Stimulated activated naive B cell treated with anti-CD40 and anti-IgM and Interleukin-4, amounts not matched to agents 10 μg/mL and 1 μg/mL and 100 μg/mL, for 72 hours (primary cell): Measurements from ENCODE around the gene SPTLC1.
"Not testable (repeated sequence)": the region's sequence is repeated elsewhere in the genome, so short reads cannot be mapped to it uniquely, and the experiment has no call there.

Source experiments
- ATAC-seq, 2 donors: fragments of 150-1000 bp; cut with Tn5 transposase; replicated peaks; 2 replicates each; pipeline ENCODE4 v1.10.0; 2021; ENCODE audit warnings: moderate library complexity in 1 of 2
- DNase-seq: peaks from one replicate; pipeline ENCODE4 v3.0.0; 2021
- H3K27ac Mint-ChIP-seq: one replicate; pipeline ENCODE4 v1.8.0; 2022; ENCODE audit warnings: mild to moderate bottlenecking, mixed read lengths
- H3K27me3 Mint-ChIP-seq, 2 donors: one replicate each; pipeline ENCODE4 v1.8.0; 2022; ENCODE audit warnings: mixed read lengths in 2 of 2
- H3K36me3 Mint-ChIP-seq, 2 donors: one replicate each; pipeline ENCODE4 v1.8.0; 2022; ENCODE audit warnings: mixed read lengths in 2 of 2, mild to moderate bottlenecking in 1 of 2
- H3K4me1 Mint-ChIP-seq, 2 donors: one replicate each; pipeline ENCODE4 v1.8.0; 2022; ENCODE audit warnings: mixed read lengths in 2 of 2, mild to moderate bottlenecking in 1 of 2
- H3K4me3 Mint-ChIP-seq, 2 donors: one replicate each; pipeline ENCODE4 v1.8.0; 2022; ENCODE audit warnings: mild to moderate bottlenecking in 2 of 2, mixed read lengths in 2 of 2, moderate library complexity in 1 of 2
- H3K9me3 Mint-ChIP-seq, 2 donors: one replicate each; pipeline ENCODE4 v1.8.0; 2022; ENCODE audit warnings: mixed read lengths in 2 of 2, mild to moderate bottlenecking in 1 of 2

The SPTLC1 gene

DNA sequence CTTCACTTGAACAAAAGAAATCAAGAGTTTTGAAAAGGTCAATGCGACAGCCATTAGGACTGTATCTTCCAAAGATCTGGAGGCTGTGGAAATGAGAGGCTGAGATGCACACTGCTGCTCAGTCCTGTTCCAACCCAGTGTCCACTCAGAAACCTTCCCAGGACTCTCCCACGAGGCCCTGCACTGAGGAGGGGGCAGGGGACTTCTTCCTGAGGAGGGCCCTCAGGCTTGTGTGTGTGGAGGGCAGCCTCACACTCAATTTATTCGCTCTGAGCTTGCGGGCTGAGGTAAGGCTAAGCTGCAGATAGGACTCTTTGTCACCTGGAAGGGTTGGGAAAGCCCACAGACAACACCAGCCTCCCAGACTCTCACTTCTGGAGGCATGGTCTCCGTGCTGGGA is 95.6 kb downstream of the SPTLC1 start:
- DNase-seq, result no peak
- H3K27me3 Mint-ChIP-seq, result no peaks in the 10 kb centered on the region
- no peak overlapping the region for H3K27ac Mint-ChIP-seq
- H3K36me3 Mint-ChIP-seq, result no peaks in the 10 kb centered on the region
- no peak overlapping the region for H3K4me3 Mint-ChIP-seq
- no peaks in the 10 kb centered on the region for H3K4me1 Mint-ChIP-seq
- no peak for ATAC-seq
- H3K9me3 Mint-ChIP-seq, result peaks cover 6 to 10% of the 10 kb centered on the region in 2 donors

GRCh38 chr9:92010705-92011536 is 104.3 kb downstream of the SPTLC1 start:
- no peaks in the 10 kb centered on the region for H3K36me3 Mint-ChIP-seq
- H3K4me3 Mint-ChIP-seq, result no peak overlapping the region
- H3K27ac Mint-ChIP-seq, result no peak overlapping the region
- H3K4me1 Mint-ChIP-seq, result no peaks in the 10 kb centered on the region
- ATAC-seq (no peak), DNase-seq (no peak)
- H3K27me3 Mint-ChIP-seq, result peaks cover 0 to 5% of the 10 kb centered on the region in 2 donors
- H3K9me3 Mint-ChIP-seq, result peaks cover 4 to 11% of the 10 kb centered on the region in 2 donors

- H3K9me3 Mint-ChIP-seq, result peaks cover 3 to 11% of the 10 kb centered on the region in 2 donors
- not testable (repeated sequence) for H3K36me3 Mint-ChIP-seq, ATAC-seq, H3K27ac Mint-ChIP-seq, H3K4me3 Mint-ChIP-seq, DNase-seq, H3K4me1 Mint-ChIP-seq, H3K27me3 Mint-ChIP-seq
These were observed 105.0 kb downstream of the SPTLC1 start for GRCh38 chr9:92010253-92010652.

DNA sequence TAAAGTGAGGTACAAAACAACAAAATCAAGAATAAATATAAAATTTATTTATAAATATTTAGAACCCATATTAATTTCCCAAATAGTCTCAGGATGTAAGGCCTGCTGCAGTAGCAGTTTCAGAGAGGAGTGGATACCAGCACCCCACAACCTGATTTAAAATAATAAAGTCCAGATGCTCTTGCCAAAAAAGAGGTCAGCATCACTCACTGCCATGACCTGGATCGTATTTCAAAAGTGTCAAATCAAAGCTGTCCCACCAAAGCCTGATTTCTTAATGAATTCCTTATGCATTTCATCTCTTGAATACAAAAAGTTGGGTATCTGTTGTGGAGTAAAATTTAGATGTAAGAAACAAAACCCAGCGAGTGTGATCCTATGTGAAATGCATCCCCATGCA is 107.2 kb downstream of the SPTLC1 start:
- no peaks in the 10 kb centered on the region for H3K36me3 Mint-ChIP-seq
- ATAC-seq, result no peak
- no peaks in the 10 kb centered on the region for H3K4me1 Mint-ChIP-seq
- no peaks in the 10 kb centered on the region for H3K9me3 Mint-ChIP-seq
- no peak overlapping the region for H3K4me3 Mint-ChIP-seq
- DNase-seq, result no peak
- no peak overlapping the region for H3K27ac Mint-ChIP-seq
- peaks cover 0 to 5% of the 10 kb centered on the region in 2 donors for H3K27me3 Mint-ChIP-seq

- no peak for DNase-seq
- no peak for ATAC-seq
- H3K9me3 Mint-ChIP-seq, result no peaks in the 10 kb centered on the region
- H3K36me3 Mint-ChIP-seq, result no peaks in the 10 kb centered on the region
- H3K27ac Mint-ChIP-seq, result no peak overlapping the region
- no peak overlapping the region for H3K4me3 Mint-ChIP-seq
- H3K27me3 Mint-ChIP-seq, result peaks cover 4 to 10% of the 10 kb centered on the region in 2 donors
- H3K4me1 Mint-ChIP-seq, result no peaks in the 10 kb centered on the region
These were observed 111.2 kb downstream of the SPTLC1 start for GRCh38 chr9:92004045-92004392.

DNA sequence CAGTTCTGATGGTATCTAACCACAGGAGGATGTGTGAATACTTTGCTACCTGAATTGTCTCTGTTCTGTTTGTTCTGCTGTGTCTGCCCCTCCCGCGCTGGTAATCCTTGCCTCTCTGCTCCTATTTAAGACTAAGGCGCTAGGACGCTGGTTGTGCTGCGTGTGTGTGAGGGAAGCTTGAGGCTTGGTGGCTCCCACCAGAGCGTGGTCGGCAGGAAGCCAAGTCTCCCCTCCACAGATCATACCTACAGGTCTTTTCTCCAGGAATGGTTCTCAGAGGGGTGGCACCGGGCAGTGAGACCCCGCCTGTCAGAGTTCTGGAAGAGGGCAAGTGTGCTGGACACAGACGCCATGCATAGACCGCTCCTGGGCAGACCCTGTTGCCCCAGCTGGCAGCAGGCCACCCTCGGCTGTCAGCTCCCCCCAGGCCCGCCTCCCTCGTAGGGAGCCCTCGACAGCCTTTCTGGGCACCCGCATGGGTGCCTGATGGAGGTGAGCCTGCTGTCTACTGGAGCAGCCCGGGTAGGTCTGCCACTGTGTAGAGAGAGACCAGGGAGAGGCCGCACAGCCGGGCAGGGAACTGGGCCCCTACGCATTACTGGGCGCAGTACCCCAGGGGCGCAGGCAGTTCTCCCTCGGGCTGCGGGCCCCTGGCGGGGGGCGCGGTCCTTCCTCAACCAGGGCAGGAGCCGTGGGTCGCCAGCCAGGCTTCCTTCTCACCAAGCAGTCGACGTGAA is 111.7 kb downstream of the SPTLC1 start:
- DNase-seq (no peak), ATAC-seq (no peak)
- Mint-ChIP-seq H3K36me3 (no peaks in the 10 kb centered on the region), H3K27ac (no peak overlapping the region), H3K4me3 (no peak overlapping the region), H3K4me1 (no peaks in the 10 kb centered on the region), H3K9me3 (no peaks in the 10 kb centered on the region), H3K27me3 (peaks cover 9 to 10% of the 10 kb centered on the region in 2 donors)

DNA sequence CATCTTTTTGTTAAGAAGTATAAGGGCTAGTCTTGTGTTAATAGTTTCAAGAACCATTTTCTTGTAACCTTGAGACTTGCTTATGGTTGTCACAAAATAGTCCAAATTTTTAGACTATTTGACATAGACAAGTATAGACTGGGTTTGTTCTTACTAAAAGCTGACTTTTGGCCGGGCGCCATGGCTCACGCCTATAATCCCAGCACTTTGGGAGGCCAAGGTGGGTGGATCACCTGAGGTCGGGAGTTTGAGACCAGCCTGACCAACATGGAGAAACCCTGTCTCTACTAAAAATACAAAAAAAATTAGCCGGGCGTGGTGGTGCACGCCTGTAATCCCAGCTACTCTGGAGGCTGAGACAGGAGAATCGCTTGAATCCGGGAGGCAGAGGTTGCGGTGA is 113.3 kb downstream of the SPTLC1 start:
- DNase-seq, H3K9me3 Mint-ChIP-seq, H3K27ac Mint-ChIP-seq, H3K36me3 Mint-ChIP-seq, H3K4me3 Mint-ChIP-seq, H3K4me1 Mint-ChIP-seq, ATAC-seq: not testable (repeated sequence)
- peaks cover 5 to 10% of the 10 kb centered on the region in 2 donors for H3K27me3 Mint-ChIP-seq

DNA sequence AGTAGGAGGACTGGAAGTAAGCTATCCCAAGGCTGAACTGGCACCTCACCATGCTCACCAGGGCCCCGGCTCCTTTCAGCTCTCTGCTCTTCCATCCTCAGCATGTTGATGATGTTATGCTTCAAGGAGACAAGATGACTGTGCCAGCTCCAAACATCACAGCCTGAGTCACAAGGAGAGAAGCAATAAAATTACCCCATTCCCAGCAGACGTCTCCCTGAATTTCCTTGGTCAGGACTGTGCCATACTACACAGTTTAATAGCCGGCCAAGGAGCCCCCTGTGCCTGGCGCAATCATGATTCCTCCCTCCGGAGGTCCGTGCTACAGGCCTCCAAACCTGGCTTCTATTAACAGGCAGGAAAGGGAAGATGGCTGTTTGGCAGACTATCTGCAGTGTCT is 114.0 kb downstream of the SPTLC1 start:
- DNase-seq (no peak), ATAC-seq (no peak)
- Mint-ChIP-seq H3K27me3 (peaks cover 5 to 10% of the 10 kb centered on the region in 2 donors), H3K27ac (no peak overlapping the region), H3K4me3 (no peak overlapping the region), H3K36me3 (no peaks in the 10 kb centered on the region), H3K4me1 (no peaks in the 10 kb centered on the region), H3K9me3 (no peaks in the 10 kb centered on the region)

DNA sequence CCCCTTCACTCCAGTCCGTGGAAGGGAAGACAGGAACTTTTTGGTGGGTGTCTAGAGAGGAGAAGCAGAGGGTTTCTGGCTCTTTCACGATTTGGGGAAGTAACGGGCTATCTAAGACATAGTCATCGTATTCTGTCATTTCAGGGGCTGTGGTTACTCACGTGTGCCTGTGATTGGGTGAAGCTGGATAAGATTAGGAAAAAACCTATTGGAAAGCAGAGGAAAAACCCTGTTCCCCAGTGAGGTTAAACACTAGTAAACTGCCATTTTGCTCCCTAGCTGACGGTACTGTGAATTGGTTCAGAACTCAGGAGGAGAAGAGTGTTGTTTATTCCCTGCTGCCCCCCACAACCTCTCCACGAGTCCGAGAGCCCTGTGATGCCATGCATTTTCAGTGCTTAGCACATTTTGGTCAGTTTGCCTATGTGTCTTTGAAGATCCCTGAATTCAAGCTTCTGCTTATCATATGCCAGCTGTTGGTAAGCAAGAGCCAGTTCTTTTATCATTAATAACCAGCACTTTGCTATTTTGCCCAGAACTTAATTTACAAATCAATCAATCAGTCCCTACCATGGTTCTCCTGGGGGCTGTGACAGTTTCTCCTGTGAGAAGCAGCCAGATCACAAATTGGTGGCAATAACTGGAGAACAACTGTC is 120.1 kb downstream of the SPTLC1 start:
- Mint-ChIP-seq H3K4me3 (no peak overlapping the region), H3K4me1 (no peaks in the 10 kb centered on the region), H3K9me3 (no peaks in the 10 kb centered on the region), H3K27me3 (peaks cover 14 to 20% of the 10 kb centered on the region in 2 donors), H3K27ac (no peak overlapping the region), H3K36me3 (no peaks in the 10 kb centered on the region)
- DNase-seq (no peak), ATAC-seq (no peak)

DNA sequence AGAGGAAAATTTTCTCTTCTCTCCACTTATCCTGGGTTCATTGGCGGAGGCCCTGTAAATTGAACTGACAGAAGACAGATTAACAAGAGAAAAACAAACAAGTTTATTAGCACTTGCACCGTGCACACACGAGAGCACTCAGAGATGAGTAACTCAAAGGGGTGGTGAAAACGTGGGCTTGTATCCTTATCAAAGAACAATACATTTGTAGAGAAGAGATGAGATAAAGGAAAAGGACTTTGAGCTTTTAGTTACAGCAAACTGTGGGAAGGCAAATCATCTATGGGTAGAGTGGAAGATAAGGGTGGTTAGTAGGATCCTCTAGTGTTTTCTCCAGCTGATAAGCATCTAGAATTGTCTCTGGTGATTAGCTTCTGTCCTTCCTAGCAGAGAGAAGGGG is 120.8 kb downstream of the SPTLC1 start:
- H3K4me1 Mint-ChIP-seq, result no peaks in the 10 kb centered on the region
- peaks cover 9 to 20% of the 10 kb centered on the region in 2 donors for H3K27me3 Mint-ChIP-seq
- no peaks in the 10 kb centered on the region for H3K36me3 Mint-ChIP-seq
- no peak for ATAC-seq
- no peaks in the 10 kb centered on the region for H3K9me3 Mint-ChIP-seq
- DNase-seq, result no peak
- no peak overlapping the region for H3K4me3 Mint-ChIP-seq
- H3K27ac Mint-ChIP-seq, result no peak overlapping the region

DNA sequence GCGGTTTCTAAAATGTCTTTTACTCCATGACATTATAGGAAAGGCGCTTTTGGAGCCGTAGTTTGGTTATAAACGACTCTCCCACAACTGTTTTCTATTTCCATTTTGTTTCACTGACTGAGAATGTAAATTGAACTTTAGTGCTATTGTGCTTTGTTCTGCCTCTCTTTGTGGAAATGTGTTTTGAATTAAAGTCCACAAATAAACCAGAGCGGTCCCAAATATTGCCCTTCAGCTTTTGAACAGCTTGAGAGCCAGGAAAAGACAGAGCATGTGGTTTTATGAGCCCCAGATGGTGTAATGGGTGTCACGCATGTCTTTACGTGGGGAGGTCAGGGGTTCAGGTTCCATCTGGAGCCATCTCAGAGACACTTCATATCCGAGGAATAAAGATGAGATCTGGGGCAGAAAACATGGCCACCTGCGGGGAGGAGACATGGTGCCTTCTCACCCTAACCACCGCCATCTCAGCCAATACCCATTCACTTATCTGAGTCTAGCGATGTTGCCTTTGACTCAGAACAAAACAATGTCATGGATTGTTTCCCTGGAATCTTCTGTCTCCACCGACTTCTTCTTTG is 122.7 kb downstream of the SPTLC1 start:
- DNase-seq (no peak), ATAC-seq (no peak)
- no peaks in the 10 kb centered on the region for H3K9me3 Mint-ChIP-seq
- H3K27me3 Mint-ChIP-seq, result peaks cover 10 to 23% of the 10 kb centered on the region in 2 donors
- no peaks in the 10 kb centered on the region for H3K4me1 Mint-ChIP-seq
- no peaks in the 10 kb centered on the region for H3K36me3 Mint-ChIP-seq
- H3K4me3 Mint-ChIP-seq, result no peak overlapping the region
- H3K27ac Mint-ChIP-seq, result no peak overlapping the region

- peaks cover 10 to 23% of the 10 kb centered on the region in 2 donors for H3K27me3 Mint-ChIP-seq
These were observed 123.4 kb downstream of the SPTLC1 start for GRCh38 chr9:91991721-91992341.

GRCh38 chr9:91986248-91986647 is 129.0 kb downstream of the SPTLC1 start:
- peaks cover 0 to 4% of the 10 kb centered on the region in 2 donors for H3K9me3 Mint-ChIP-seq
- H3K27ac Mint-ChIP-seq, result no peak overlapping the region
- H3K4me1 Mint-ChIP-seq, result no peaks in the 10 kb centered on the region
- no peak for ATAC-seq
- no peak overlapping the region for H3K4me3 Mint-ChIP-seq
- no peaks in the 10 kb centered on the region for H3K36me3 Mint-ChIP-seq
- peaks cover 0 to 22% of the 10 kb centered on the region in 2 donors for H3K27me3 Mint-ChIP-seq
- no peak for DNase-seq

More at GRCh38 chr9:91991721-91992341, 123.4 kb downstream of the SPTLC1 start:
- DNase-seq, result no peak
- Mint-ChIP-seq H3K27ac (no peak overlapping the region), H3K4me3 (no peak overlapping the region), H3K4me1 (no peaks in the 10 kb centered on the region), H3K9me3 (no peaks in the 10 kb centered on the region), H3K36me3 (no peaks in the 10 kb centered on the region)
- ATAC-seq, result no peak

GRCh38 chr9:91985692-91986091 is 129.5 kb downstream of the SPTLC1 start:
- Mint-ChIP-seq H3K27ac (no peak overlapping the region), H3K4me1 (no peaks in the 10 kb centered on the region), H3K4me3 (no peak overlapping the region), H3K9me3 (peaks cover 0 to 4% of the 10 kb centered on the region in 2 donors), H3K36me3 (no peaks in the 10 kb centered on the region), H3K27me3 (peaks cover 0 to 22% of the 10 kb centered on the region in 2 donors)
- no peak for ATAC-seq
- no peak for DNase-seq
